GM12878 (cell line): ENCODE measurements around the gene DNAJC15. TPM values are rescaled to one million over a fixed set of nuclear protein-coding genes. Genes with fewer than 3 reads are reported as not detected.

Experiments used
- ATAC-seq: fragments of 200-7000 bp; cut with Tn5 transposase; 3 replicates; pipeline ENCODE4 v1.9.1; 2020; ENCODE audit warnings: mild to moderate bottlenecking, moderate library complexity
- BruUV-seq: library from RNA; stranded (reverse); fragments of 400-500 nt; replicated peaks from 2 replicates; lab custom pipeline; 2021; lab: Mats Ljungman, UMichigan
- CTCF ChIA-PET: fragments of 300-600 bp; sonication (Branson Sonifier 250); formaldehyde crosslinking; extraction: SDS; loops from one replicate; lab custom pipeline; 2021; ENCODE audit warnings: inconsistent platforms; lab: Yijun Ruan, JAX
- POLR2A ChIA-PET: fragments of 350-600 bp; formaldehyde crosslinking; extraction: SDS; loops from one replicate; lab custom pipeline; 2021; ENCODE audit warnings: inconsistent platforms; lab: Charles Lee
- RAD21 ChIA-PET: fragments of 300-600 bp; sonication (Branson Sonifier 250); formaldehyde crosslinking; loops from one replicate; lab custom pipeline; 2023; ENCODE audit warnings: antibody characterized with exemption; ENCODE audit not compliant: unreplicated experiment; lab: Charles Lee
- SMC1A ChIA-PET: fragments of 300-600 bp; sonication (Branson Sonifier 250); formaldehyde crosslinking; loops from one replicate; lab custom pipeline; 2023; ENCODE audit not compliant: unreplicated experiment, uncharacterized antibody; lab: Charles Lee
- DNase-seq: peaks from one replicate; pipeline ENCODE4 v3.0.0-alpha.2; 2011; ENCODE audit warnings: low read depth, low spot score
- FAIRE-seq: peaks from 3 replicates; lab custom pipeline; 2011; peaks lifted over from hg19 to GRCh38; lab: Jason Lieb, UNC
- H2AFZ ChIP-seq: 2 replicates; pipeline ENCODE4 v1.6.0; 2011; ENCODE audit warnings: low read depth, low read length, control low read depth; ENCODE audit not compliant: control insufficient read depth
- H3K27ac ChIP-seq: 2 replicates; pipeline ENCODE4 v1.5.1; 2011; ENCODE audit warnings: control low read depth; ENCODE audit not compliant: control insufficient read depth, insufficient read depth
- H3K27me3 ChIP-seq, 2 experiments: replicated peaks in 1 of 2; 2 replicates each; pipeline versions ENCODE4 v1.6.0 to v1.6.1; 2011; ENCODE audit warnings: low read length in 1 of 2; ENCODE audit not compliant: control insufficient read depth in 2 of 2, insufficient read depth in 2 of 2
- H3K36me3 ChIP-seq, 2 experiments: 2 replicates each; pipeline ENCODE4 v1.5.1; 2011; ENCODE audit warnings: low read length in 1 of 2; ENCODE audit not compliant: control insufficient read depth in 2 of 2, insufficient read depth in 2 of 2
- H3K4me1 ChIP-seq: 2 replicates; pipeline ENCODE4 v1.6.1; 2011; ENCODE audit warnings: mild to moderate bottlenecking, low read length, moderate library complexity, mixed read lengths; ENCODE audit not compliant: control insufficient read depth, insufficient read depth
- H3K4me2 ChIP-seq: 2 replicates; pipeline ENCODE4 v1.6.0; 2011; ENCODE audit warnings: control low read depth; ENCODE audit not compliant: control insufficient read depth, insufficient read depth
- H3K4me3 ChIP-seq: fragments of 200-600 bp; sonication (generic); 2 replicates; pipeline ENCODE4 v1.5.1; 2016
- H3K79me2 ChIP-seq: 2 replicates; pipeline ENCODE4 v1.6.0; 2011; ENCODE audit warnings: low read length; ENCODE audit not compliant: control insufficient read depth, insufficient read depth
- H3K9ac ChIP-seq: 2 replicates; pipeline ENCODE4 v1.8.0; 2011; ENCODE audit warnings: low read length, control low read depth, mixed read lengths; ENCODE audit not compliant: control insufficient read depth, insufficient read depth
- H3K9me3 ChIP-seq: replicated peaks from 3 replicates; pipeline ENCODE4 v1.5.1; 2011; ENCODE audit warnings: mild to moderate bottlenecking, low read length; ENCODE audit not compliant: control insufficient read depth, insufficient read depth
- H4K20me1 ChIP-seq: 2 replicates; pipeline ENCODE4 v1.6.0; 2011; ENCODE audit not compliant: control insufficient read depth, insufficient read depth
- BHLHE40 ChIP-seq, 2 experiments: fragments of 450-650 bp in 1 of 2; IDR thresholded peaks; 2 replicates each; pipeline ENCODE4 v1.6.1; 2011 to 2017; ENCODE audit warnings: low read depth in 2 of 2, borderline replicate concordance in 1 of 2, improper control_type of control experiment in 1 of 2, low read length in 1 of 2, mild to moderate bottlenecking in 1 of 2
- EED ChIP-seq: sonication (generic); IDR thresholded peaks from 2 replicates; pipeline ENCODE4 v1.6.1; 2016; ENCODE audit warnings: antibody characterized with exemption, low read depth
- EP300 ChIP-seq, 2 experiments: fragments of 150-350 bp in 1 of 2; IDR thresholded peaks; 2 replicates each; pipeline ENCODE4 v1.6.1; 2011 to 2012; ENCODE audit warnings: low read depth in 2 of 2, low read length in 2 of 2, borderline replicate concordance in 1 of 2, improper control_type of control experiment in 1 of 2, inconsistent platforms in 1 of 2; ENCODE audit not compliant: control insufficient read depth in 1 of 2
- HDGF ChIP-seq: fragments of 450-650 bp; IDR thresholded peaks from 2 replicates; pipeline ENCODE4 v1.6.1; 2016; ENCODE audit warnings: antibody characterized with exemption
- IKZF1 ChIP-seq: fragments of 450-650 bp; conservative IDR thresholded peaks from 2 replicates; pipeline ENCODE4 v1.6.1; 2017; ENCODE audit warnings: antibody characterized with exemption, mild to moderate bottlenecking
- IKZF2 ChIP-seq, 2 experiments: fragments of 450-650 bp; IDR thresholded peaks; 2 replicates each; pipeline ENCODE4 v1.6.1; 2017; ENCODE audit warnings: mild to moderate bottlenecking in 2 of 2, moderate library complexity in 2 of 2
- IRF3 ChIP-seq: fragments of 450-650 bp; IDR thresholded peaks from 2 replicates; pipeline ENCODE4 v1.6.1; 2014; ENCODE audit warnings: mild to moderate bottlenecking
- IRF4 ChIP-seq: IDR thresholded peaks from 2 replicates; pipeline ENCODE4 v1.6.1; 2011; ENCODE audit warnings: low read depth, low read length
- IRF5 ChIP-seq: fragments of 450-650 bp; IDR thresholded peaks from 2 replicates; pipeline ENCODE4 v1.6.1; 2017; ENCODE audit warnings: borderline replicate concordance
- LARP7 ChIP-seq: fragments of 450-650 bp; IDR thresholded peaks from 2 replicates; pipeline ENCODE4 v1.6.1; 2017; ENCODE audit warnings: mild to moderate bottlenecking
- NFIC ChIP-seq: IDR thresholded peaks from 2 replicates; pipeline ENCODE4 v1.6.1; 2012; ENCODE audit warnings: low read depth, mild to moderate bottlenecking, inconsistent platforms, low read length, moderate library complexity
- POLR2A ChIP-seq: IDR thresholded peaks from 2 replicates; pipeline ENCODE4 v1.6.1; 2011; ENCODE audit warnings: low read depth, mild to moderate bottlenecking, low read length
- RAD51 ChIP-seq: fragments of 450-650 bp; IDR thresholded peaks from 2 replicates; pipeline ENCODE4 v1.6.1; 2016; ENCODE audit warnings: moderate library complexity, mild to moderate bottlenecking, inconsistent platforms
- RUNX3 ChIP-seq: IDR thresholded peaks from 2 replicates; pipeline ENCODE4 v1.6.1; 2012; ENCODE audit warnings: low read length, inconsistent platforms
- SMAD1 ChIP-seq: fragments of 450-650 bp; IDR thresholded peaks from 2 replicates; pipeline ENCODE4 v1.6.1; 2018; ENCODE audit warnings: mild to moderate bottlenecking, low read depth; ENCODE audit not compliant: partially characterized antibody
- SPI1 ChIP-seq: IDR thresholded peaks from 2 replicates; pipeline ENCODE4 v1.6.1; 2011; ENCODE audit warnings: low read depth, mild to moderate bottlenecking, low read length, moderate library complexity, borderline replicate concordance; ENCODE audit not compliant: insufficient read depth
- SUZ12 ChIP-seq: fragments of 200-600 bp; sonication (generic); IDR thresholded peaks from one replicate; pipeline ENCODE4 v1.6.1; 2018; ENCODE audit warnings: antibody characterized with exemption, mild to moderate bottlenecking; ENCODE audit not compliant: unreplicated experiment
- USF2 ChIP-seq: IDR thresholded peaks from 2 replicates; pipeline ENCODE4 v1.6.1; 2011; ENCODE audit warnings: low read depth, low read length, improper control_type of control experiment, borderline replicate concordance
- ZNF274 ChIP-seq: IDR thresholded peaks from one replicate; pipeline ENCODE4 v1.8.0; 2011; ENCODE audit not compliant: insufficient read length, insufficient read depth
- ZNF622 ChIP-seq: fragments of 450-650 bp; IDR thresholded peaks from 2 replicates; pipeline ENCODE4 v1.6.1; 2017; ENCODE audit warnings: mild to moderate bottlenecking, inconsistent platforms
- WGBS: methylation state at CpG from one replicate; pipeline ENCODE4 v1.1.6; 2016; ENCODE audit warnings: low lambda C conversion rate; ENCODE audit not compliant: insufficient replicate concordance, insufficient coverage; ENCODE audit errors: missing lambda C conversion rate; 5-methylcytosine and 5-hydroxymethylcytosine counted together
- in situ Hi-C: fragments of 300-500 bp; cut with MboI; formaldehyde crosslinking; loops from 9 replicates; pipeline ENCODE4 v1.14.3; 2018; ENCODE audit warnings: mixed read lengths
- intact Hi-C: fragments of 100-400 bp; cut with micrococcal nuclease; formaldehyde crosslinking; loops from one replicate; pipeline ENCODE4 v1.14.2; 2022; ENCODE audit not compliant: unreplicated experiment
- polyA plus RNA-seq, 11 experiments: library from polyadenylated mRNA; depleted of rRNA in 4 of 11; unstranded in 6 of 11; stranded (reverse) in 5 of 11; fragments of >200 nt; fragmentation: Nextera tagmentation in 4 of 11; fragmentation: Illumina TruSeq in 1 of 11; extraction: Ambion mirVana in 4 of 11; extraction: Trizol in 1 of 11; gene quantifications; 1 replicate in 1 of 11; 2 replicates in 10 of 11; pipeline versions ENCODE4 v1.2.1 to v1.2.3, GENCODE V29; 2011 to 2016; ENCODE audit warnings: inconsistent platforms in 2 of 11, missing spikeins in 2 of 11, low read depth in 1 of 11
- total RNA-seq, 4 experiments: library from RNA; depleted of rRNA in 3 of 4; stranded (reverse); fragments of >200 nt in 3 of 4; fragmentation: Illumina TruSeq in 1 of 4; extraction: Trizol in 1 of 4; gene quantifications; 2 replicates each; pipeline versions ENCODE4 v1.2.1 to v1.2.3, GENCODE V29; 2013 to 2021

DNAJC15 gene
- total and polyA plus RNA-seq, 10 of the 15 experiments (the other 5 are each of a cell fraction or from before 2014, with no cell fraction given): 13.1 to 104 (median 54.4) TPM

DNA sequence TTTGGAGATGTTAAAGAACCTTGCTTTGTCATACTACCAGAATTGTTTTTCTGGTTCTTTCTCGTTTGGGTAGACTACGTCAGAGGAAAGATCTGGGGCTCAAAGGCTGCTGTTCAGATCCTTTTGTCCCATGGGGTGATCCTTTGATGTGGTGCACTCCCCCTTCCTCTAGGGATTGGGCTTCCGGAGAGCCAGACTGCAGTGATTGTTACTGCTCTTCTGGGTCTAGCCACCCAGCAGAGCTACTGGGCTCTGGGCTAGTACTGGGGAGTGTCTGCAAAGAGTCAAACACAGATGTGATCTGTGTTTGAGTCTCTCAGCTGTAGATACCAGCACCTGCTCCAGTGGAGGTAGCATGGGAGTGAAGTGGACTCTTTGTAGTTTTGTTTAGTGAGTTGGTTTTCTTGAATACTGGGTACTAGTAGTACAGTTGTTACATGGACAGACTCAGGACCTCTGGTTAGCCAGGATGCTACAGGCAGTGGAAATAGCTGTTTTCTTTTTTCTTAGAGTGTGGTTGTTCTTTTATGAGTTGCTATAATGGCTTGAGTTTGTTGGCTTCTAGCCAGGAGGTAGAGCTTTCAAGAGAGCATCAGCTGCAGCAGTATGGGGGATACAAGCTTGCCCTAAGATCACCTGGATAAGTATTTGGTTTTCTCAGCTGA, 34.4 kb downstream of the DNAJC15 start (continued):
- no peak for TF ChIP-seq SUZ12
- no peak for TF ChIP-seq HDGF
- no peak for TF ChIP-seq POLR2A
- no peak for TF ChIP-seq IRF3
- TF ChIP-seq USF2: no peak

DNA sequence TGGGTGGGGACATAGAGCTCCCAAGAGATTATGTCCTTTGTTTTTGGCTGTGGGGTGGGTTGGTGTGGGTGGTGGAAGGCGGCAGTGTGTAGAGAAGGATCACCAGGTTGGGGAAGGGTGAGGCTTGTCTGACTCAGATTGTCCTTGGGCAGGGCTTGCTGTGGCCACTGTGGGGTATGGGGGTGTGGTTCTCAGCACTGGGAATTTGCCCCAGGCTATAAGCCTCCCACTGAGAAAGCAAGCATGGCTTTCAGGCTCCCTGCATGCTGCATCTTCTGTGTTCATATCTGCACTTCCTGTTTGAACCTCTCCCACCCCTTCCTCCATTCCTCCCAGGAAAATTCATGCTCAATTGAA, 34.9 kb downstream of the DNAJC15 start:
- ChIA-PET RAD21 (interaction anchor here (0.6 to 2.3 kb wide), 10 partner anchors 11 to 746 kb away, joined by 3 to 15 read pairs (median 3); partner anchors contain the start of gene EPSTI1), CTCF (interaction anchor here (0.7 to 2.8 kb wide), 8 partner anchors 9 to 87 kb away, joined by 3 to 9 read pairs (median 4); partner anchors contain the start of gene DNAJC15), POLR2A (interaction anchor here (1.0 to 1.5 kb wide), 3 partner anchors 10 to 26 kb away, joined by 3 to 4 read pairs (median 3); no protein-coding TSS in a partner anchor), SMC1A (interaction anchor here (0.8 to 6.1 kb wide), 16 partner anchors 8 to 86 kb away, joined by 3 to 48 read pairs (median 6); partner anchors contain the start of genes DNAJC15 and EPSTI1)
- H4K20me1 ChIP-seq: no peaks in the 10 kb centered on the region; the same call in 1 of the 2 replicates
- peaks cover 44% of the 10 kb centered on the region for H3K79me2 ChIP-seq
- H3K4me1 ChIP-seq: peaks cover 22% of the 10 kb centered on the region
- peak overlapping the region; percentile 33 for H3K27ac ChIP-seq
- no peak overlapping the region; the same call in 1 of the 2 replicates for H3K4me2 ChIP-seq
- no peak for DNase-seq
- no peaks in the 10 kb centered on the region; the same call in 2 of the 3 replicates for H3K9me3 ChIP-seq
- FAIRE-seq: no peak
- intact Hi-C loops (no loop called here), in situ Hi-C loops (no loop called here)
- H3K9ac ChIP-seq: no peak overlapping the region
- H2AFZ ChIP-seq: no peak overlapping the region
- ATAC-seq: peak; percentile 74
- H3K27me3 ChIP-seq: no peaks in the 10 kb centered on the region
- no TSS peak for BruUV-seq
- WGBS: 7% methylated on average over 1 of the region's 1 CpG
- peaks cover 0 to 2% of the 10 kb centered on the region in 2 experiments; a peak in 2 of 4 replicates for H3K36me3 ChIP-seq
- H3K4me3 ChIP-seq: 0 out of 2 replicates have a peak overlapping the region, but pooled peaks have one; percentile 10
- TF ChIP-seq ZNF622 (no peak), EP300 (IDR thresholded peaks at IDR 0.05; ENCODE audit: borderline replicate concordance in 1 of 2, control insufficient read depth in 1 of 2, low read depth in 2 of 2, low read length in 2 of 2) (0 out of 4 replicates have a peak, but pooled peaks of 1 of the 2 experiments have one; percentile 10), ZNF274 (no peak), IKZF2 (IDR thresholded peaks at IDR 0.05) (peak in 1 of 2 experiments; percentile 7; a peak in 2 of 4 replicates), RUNX3 (peak; percentile 59), IRF4 (peak; percentile 36; the same call in 1 of the 2 replicates), IKZF1 (peak; percentile 14; the same call in 1 of the 2 replicates), BHLHE40 (IDR thresholded peaks at IDR 0.05; ENCODE audit: borderline replicate concordance in 1 of 2, low read depth in 2 of 2, low read length in 1 of 2) (no peak), SPI1 (peak; percentile 49), EED (0 out of 2 replicates have a peak, but pooled peaks have one; percentile 18), SMAD1 (peak; percentile 4), NFIC (peak; percentile 10; the same call in 1 of the 2 replicates), LARP7 (peak; percentile 43; the same call in 1 of the 2 replicates), RAD51 (no peak), IRF5 (no peak)
